ENCODE measurements around the gene PEPD.
"Not testable (repeated sequence)": the region's sequence is repeated elsewhere in the genome, so short reads cannot be mapped to it uniquely, and the experiment has no call there.

PEPD gene

DNA sequence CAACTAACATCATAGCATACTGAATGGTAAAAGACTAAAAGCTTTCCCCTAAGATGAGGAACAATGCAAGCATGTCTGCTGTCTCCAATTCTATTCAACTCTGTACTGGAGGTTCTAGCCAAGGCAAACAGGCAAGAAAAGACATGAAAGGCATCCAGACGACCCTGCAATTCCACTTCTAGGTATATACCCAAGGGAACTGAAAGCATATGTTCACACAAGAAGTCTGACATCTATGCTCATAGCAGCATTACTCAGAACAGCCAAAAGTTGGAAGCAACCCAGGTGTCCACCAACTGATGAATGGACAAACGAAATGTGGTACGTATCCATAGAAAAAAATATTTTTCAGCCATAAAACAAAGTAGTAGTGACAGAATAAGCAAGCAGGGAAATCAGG lies 39.1 kb downstream of the PEPD start:
- no peak overlapping the region for H3K4me3 ChIP-seq (replicated peaks; ENCODE audit: low read depth, low read length)
- TF ChIP-seq, protein P1, sequence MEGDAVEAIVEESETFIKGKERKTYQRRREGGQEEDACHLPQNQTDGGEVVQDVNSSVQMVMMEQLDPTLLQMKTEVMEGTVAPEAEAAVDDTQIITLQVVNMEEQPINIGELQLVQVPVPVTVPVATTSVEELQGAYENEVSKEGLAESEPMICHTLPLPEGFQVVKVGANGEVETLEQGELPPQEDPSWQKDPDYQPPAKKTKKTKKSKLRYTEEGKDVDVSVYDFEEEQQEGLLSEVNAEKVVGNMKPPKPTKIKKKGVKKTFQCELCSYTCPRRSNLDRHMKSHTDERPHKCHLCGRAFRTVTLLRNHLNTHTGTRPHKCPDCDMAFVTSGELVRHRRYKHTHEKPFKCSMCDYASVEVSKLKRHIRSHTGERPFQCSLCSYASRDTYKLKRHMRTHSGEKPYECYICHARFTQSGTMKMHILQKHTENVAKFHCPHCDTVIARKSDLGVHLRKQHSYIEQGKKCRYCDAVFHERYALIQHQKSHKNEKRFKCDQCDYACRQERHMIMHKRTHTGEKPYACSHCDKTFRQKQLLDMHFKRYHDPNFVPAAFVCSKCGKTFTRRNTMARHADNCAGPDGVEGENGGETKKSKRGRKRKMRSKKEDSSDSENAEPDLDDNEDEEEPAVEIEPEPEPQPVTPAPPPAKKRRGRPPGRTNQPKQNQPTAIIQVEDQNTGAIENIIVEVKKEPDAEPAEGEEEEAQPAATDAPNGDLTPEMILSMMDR (IDR thresholded peaks at IDR 0.05; ENCODE audit: low read depth, low read length, missing control alignments) = no peak
- no peak for DNase-seq (ENCODE audit: extremely low read depth, low read depth)

DNA sequence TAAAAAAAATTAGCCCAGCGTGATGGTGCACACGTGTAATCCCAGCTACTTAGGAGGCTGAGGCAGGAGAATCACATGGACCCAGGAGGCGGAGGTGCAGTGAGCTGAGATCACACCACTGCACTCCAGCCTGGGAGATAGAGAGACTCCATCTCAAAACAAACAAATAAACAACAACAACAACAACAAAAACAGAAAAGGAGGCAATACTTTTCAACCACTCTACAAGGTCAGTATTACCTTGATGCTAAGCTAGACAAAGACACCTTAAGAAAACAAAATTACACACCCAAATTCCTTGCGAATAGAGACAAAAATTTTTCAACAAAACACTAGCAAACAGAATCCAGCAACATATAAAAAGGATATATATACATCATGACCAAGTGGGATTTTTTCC lies 39.7 kb downstream of the PEPD start:
- DNase-seq (ENCODE audit: extremely low read depth, low read depth) = no peak
- H3K4me3 ChIP-seq (replicated peaks; ENCODE audit: low read depth, low read length) = no peak overlapping the region
- TF ChIP-seq, protein P1 (IDR thresholded peaks at IDR 0.05; ENCODE audit: low read depth, low read length, missing control alignments) = no peak

DNA sequence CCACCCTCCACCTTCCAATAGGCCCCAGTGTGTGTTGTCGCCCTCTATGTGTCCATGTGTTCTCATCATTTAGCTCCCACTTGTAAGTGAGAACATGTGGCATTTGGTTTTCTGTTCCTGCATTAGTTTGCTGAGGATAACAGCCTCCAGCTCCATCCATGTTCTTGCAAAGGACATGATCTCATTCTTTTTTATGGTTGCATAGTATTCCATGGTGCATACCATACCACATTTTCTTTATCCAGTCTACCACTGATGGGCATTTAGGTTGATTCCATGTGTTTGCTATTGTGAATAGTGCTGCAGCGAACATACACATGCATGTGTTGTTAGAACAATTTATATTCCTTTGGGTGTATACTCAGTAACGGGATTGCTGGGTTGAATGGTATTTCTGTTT lies 42.0 kb downstream of the PEPD start:
- H3K4me3 ChIP-seq (replicated peaks; ENCODE audit: low read depth, low read length); DNase-seq (ENCODE audit: extremely low read depth, low read depth): not testable (repeated sequence)

DNA sequence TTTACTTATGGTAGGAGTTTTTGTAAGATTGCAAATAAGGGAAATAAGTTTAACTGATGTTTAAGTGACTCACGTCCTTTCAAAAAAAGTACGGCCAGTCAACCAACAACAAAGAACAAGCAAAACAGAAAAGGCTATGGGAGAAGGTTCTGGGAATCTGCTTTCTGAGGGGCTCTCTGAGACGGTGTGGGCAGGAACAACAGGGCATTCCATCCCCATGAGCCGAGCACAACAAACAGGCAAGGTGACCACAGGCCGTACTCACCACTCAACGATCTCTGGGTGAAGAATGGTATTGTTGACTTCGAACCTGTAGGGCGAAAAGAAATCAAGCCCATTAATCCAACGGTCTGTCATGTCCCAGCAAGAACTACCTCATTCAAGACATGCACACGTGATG lies 43.8 kb downstream of the PEPD start:
- TF ChIP-seq, protein P1 (IDR thresholded peaks at IDR 0.05; ENCODE audit: low read depth, low read length, missing control alignments) = no peak
- H3K4me3 ChIP-seq (replicated peaks; ENCODE audit: low read depth, low read length) = no peak overlapping the region
- DNase-seq (ENCODE audit: extremely low read depth, low read depth) = no peak

DNA sequence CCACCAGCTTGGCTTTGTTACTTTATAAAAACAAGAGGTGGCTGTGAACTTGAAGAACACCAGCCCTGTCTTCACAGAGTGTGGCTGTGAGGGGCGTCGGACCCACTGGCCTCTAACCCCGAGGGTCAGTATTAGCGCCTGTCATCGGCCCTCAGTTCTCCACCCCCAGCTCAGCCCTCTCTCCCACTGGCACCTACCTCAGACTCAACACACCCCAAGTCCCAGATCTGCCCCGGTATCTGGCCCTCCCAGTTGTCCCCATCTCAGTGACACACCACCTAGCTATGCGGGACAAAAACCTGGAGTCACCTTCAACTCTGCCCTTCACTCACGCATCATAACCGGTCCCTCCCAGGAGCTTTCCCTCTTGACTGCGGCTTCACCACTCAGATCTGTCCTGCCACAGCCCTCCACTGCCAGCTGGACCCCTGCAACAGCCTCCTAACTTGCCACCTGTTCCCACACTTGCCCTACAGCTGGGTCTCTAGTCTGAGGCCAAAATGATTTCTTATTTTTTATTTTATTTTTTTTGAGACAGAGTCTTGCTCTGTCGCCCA lies 45.4 kb downstream of the PEPD start:
- TF ChIP-seq, protein P1 (IDR thresholded peaks at IDR 0.05; ENCODE audit: low read depth, low read length, missing control alignments) = no peak
- no peak for DNase-seq (ENCODE audit: extremely low read depth, low read depth)
- H3K4me3 ChIP-seq (replicated peaks; ENCODE audit: low read depth, low read length) = no peak overlapping the region

DNA sequence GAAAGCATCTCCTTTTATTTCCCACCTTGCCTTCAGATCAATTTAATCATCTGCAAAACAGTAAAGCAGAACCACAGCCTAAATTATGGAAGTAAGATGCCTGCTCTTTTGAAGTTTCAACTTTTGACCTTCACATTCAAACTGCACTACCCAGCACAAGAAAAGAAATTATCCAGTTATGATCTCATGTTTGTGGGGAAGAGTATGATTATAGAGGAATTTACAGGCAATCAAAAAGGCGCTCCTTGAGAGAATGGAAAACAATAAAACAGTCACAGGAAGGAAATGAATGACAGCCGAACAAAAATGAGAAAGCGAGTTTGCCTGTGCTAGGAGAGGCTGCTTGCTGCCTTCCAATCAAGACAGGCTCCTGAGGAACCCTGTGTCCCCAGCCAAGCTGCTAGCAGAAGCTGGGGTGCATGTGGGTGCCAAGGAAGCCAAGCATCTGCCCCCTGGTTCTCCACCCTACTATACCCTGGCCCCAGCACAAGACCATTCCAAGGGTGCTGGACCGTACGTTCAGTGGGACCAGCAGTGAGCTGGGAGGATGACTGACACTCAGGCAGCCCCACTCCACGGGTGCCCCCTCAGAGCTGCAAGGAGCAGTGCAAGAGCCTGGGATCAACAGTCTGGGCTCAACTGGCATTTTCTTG lies 47.8 kb downstream of the PEPD start:
- no peak for DNase-seq (ENCODE audit: extremely low read depth, low read depth)
- TF ChIP-seq, protein P1 (IDR thresholded peaks at IDR 0.05; ENCODE audit: low read depth, low read length, missing control alignments) = no peak
- no peak overlapping the region for H3K4me3 ChIP-seq (replicated peaks; ENCODE audit: low read depth, low read length)

DNA sequence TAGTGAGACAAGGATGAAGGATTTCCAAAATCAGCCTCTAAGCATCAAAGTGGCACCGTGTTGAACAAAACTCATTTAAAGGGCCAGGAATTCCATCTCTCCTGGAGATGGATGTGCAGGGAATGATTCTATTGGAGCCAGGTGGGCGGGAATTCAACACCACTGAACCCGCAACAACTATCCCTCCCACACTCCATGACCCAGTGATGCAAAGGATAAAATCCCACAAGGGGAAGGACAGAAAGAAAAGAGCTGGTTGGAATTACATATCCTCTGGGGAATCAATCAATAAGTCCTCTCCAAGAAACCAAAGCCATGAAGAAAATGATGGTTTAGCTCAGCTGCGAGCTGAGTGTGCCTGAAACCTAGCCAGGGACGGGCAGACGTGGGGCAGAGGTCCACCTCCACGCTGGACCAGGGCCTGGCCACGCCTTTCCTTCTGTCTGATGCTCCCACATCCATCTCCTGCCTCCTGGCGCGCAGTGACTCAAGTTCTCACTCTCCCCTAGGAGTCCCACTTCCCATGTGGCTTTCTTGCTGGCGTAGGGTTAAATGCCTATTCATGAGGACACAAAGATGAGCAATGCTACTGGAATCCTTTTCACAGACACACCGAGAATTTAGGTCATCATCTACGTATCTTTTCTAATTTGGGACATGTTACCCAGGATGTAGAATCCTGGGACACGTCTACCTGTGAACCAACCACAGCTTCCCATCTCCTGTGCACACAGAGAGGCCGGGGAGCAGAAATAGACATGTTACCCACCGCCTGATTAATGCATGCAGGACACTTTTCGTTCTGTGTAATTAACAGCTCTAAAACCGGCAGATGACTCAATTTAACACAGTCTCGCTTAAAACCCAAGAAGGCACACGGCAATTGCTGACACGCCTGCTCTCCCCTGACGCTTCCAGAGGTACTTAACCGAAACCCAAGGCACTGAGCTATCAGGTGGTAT lies 48.6 kb downstream of the PEPD start:
- peak; percentile 79 for DNase-seq (ENCODE audit: extremely low read depth, low read depth)
- H3K4me3 ChIP-seq (replicated peaks; ENCODE audit: low read depth, low read length) = no peak overlapping the region
- TF ChIP-seq, protein P1 (IDR thresholded peaks at IDR 0.05; ENCODE audit: low read depth, low read length, missing control alignments) = no peak
